Measurements from ENCODE around the gene LGMN.

GRCh38 chr14:92748259-92749016, at the start of gene LGMN:
- TF ChIP-seq CTCF (IDR thresholded peaks at IDR 0.05; ENCODE audit: low read depth, low read length, poor library complexity, severe bottlenecking) (no peak), EZH2phosphoT487 (IDR thresholded peaks at IDR 0.05; ENCODE audit: borderline replicate concordance, low read length) (no peak)
